CMK (cell line): Measurements from ENCODE around the gene ITPKB.
"Not testable (repeated sequence)": the region's sequence is repeated elsewhere in the genome, so short reads cannot be mapped to it uniquely, and the experiment has no call there.

Experiments
- DNase-seq: peaks from one replicate; pipeline ENCODE4 v3.0.0-alpha.2; 2010; ENCODE audit warnings: low read depth

The ITPKB gene

GRCh38 chr1:226602186-226603021, 136.7 kb downstream of the ITPKB start:
- DNase-seq = no peak

- no peak for DNase-seq
These were observed 137.6 kb downstream of the ITPKB start for GRCh38 chr1:226601456-226601855.

- DNase-seq = no peak
These were observed 138.8 kb downstream of the ITPKB start for GRCh38 chr1:226600254-226600653.

- no peak for DNase-seq
These were observed 139.3 kb downstream of the ITPKB start for GRCh38 chr1:226599636-226600238.

GRCh38 chr1:226598955-226599354, 140.1 kb downstream of the ITPKB start:
- DNase-seq = not testable (repeated sequence)

- DNase-seq = no peak
These were observed 140.6 kb downstream of the ITPKB start for GRCh38 chr1:226598455-226598849.

GRCh38 chr1:226597616-226598454, 141.2 kb downstream of the ITPKB start:
- DNase-seq = peak; percentile 46

- no peak for DNase-seq
These were observed 142.4 kb downstream of the ITPKB start for GRCh38 chr1:226596531-226597165.

- no peak for DNase-seq
These were observed 145.5 kb downstream of the ITPKB start for GRCh38 chr1:226593541-226593940.

GRCh38 chr1:226590614-226591013, 148.5 kb downstream of the ITPKB start:
- no peak for DNase-seq

- no peak for DNase-seq
These were observed 149.9 kb downstream of the ITPKB start for GRCh38 chr1:226589008-226589733.

GRCh38 chr1:226588484-226588883, 150.6 kb downstream of the ITPKB start:
- DNase-seq = no peak

- no peak for DNase-seq
These were observed 152.2 kb downstream of the ITPKB start for GRCh38 chr1:226586650-226587422.

GRCh38 chr1:226586116-226586515, 153.0 kb downstream of the ITPKB start:
- DNase-seq = no peak

- DNase-seq = no peak
These were observed 154.9 kb downstream of the ITPKB start for GRCh38 chr1:226584164-226584563.

GRCh38 chr1:226582966-226583365, 156.1 kb downstream of the ITPKB start:
- no peak for DNase-seq
